Amniotic epithelial cell (primary cell): ENCODE data around the gene AGAP1.

ENCODE experiments used
- DNase-seq: peaks from one replicate; pipeline ENCODE4 v3.0.0-alpha.2; 2010; ENCODE audit warnings: low read depth

The AGAP1 gene

DNA sequence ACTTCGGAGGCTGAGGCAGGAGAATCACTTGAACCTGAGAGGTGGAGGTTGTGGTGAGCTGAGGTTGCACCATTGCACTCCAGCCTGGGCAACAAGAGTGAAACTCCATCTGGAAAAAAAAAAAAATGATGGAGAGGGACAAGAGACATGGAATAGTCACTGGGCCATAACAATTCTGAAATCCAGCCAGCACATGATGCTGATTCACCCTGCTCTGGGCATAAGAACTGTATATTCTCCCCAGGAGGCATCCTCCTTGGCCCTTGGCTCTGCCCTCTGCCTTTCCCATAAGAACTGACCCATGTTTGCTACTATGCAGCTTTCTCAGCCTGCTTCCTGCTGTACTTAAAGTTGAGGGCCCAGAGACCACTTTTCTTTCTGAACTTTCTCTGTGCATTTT, 376.7 kb downstream of the AGAP1 start:
- DNase-seq, result no peak

- no peak for DNase-seq
These were observed 382.3 kb downstream of the AGAP1 start for GRCh38 chr2:235876099-235876679.

GRCh38 chr2:235877275-235877802, 383.5 kb downstream of the AGAP1 start:
- no peak for DNase-seq

- DNase-seq, result no peak
These were observed 385.3 kb downstream of the AGAP1 start for GRCh38 chr2:235879116-235879515.

DNA sequence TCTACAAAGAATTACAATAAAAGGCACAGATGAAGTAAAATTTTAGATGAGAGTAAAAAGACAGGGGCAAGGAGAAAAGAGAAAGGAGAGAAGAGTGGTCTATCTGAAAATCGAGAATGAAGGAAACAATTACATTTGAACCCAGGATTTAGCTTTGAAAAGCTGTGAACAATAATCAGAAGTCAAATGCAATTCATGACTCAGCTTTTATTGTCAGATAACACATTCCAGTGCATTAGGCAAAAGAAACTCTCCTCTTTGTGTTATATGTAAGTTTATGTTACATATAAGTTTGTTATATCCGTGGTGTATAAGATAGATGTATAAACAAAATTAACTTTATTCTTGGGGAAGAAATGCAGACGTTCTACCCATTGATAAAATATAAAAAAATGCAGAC, 389.8 kb downstream of the AGAP1 start:
- no peak for DNase-seq

DNA sequence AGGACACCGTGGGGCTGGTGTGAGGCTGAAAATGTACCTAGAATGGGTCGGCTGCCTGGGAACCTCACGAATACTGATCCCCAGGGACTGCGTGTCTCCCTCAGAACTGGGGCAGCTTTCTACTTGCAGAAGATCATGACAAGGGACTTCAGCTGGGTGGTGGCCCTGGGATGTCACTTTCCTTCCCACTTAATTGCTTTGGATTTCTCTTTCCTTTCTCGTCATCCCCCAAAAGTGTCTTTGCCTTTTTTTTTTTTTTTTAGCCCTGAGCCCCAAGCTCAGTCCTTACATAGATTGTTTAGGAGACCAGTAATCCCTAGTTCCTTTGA, 395.4 kb downstream of the AGAP1 start:
- DNase-seq, result no peak

- DNase-seq, result no peak
These were observed 399.4 kb downstream of the AGAP1 start for GRCh38 chr2:235893129-235893698.

- no peak for DNase-seq
These were observed 401.0 kb downstream of the AGAP1 start for GRCh38 chr2:235894839-235895238.

- DNase-seq, result no peak
These were observed 402.2 kb downstream of the AGAP1 start for GRCh38 chr2:235896061-235896460.

DNA sequence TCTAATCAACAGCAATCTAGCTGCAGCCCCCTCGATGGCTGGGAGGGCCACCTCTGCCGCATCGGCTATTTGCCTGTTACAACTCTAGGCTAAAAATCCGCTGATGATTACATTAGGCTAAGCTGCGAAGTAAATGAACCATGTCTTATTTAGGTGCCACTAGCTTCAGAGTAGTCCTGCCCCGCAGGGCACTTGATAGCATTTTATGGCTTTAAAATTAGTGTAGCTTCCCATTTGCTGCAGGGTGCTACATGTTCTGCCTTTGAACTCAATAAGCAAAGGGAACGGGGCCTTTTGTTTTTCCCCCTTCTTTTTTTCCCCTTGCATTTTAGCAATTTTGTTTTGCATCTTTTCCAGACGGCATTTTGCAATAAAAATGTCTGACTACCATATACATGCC, 404.1 kb downstream of the AGAP1 start:
- no peak for DNase-seq

DNA sequence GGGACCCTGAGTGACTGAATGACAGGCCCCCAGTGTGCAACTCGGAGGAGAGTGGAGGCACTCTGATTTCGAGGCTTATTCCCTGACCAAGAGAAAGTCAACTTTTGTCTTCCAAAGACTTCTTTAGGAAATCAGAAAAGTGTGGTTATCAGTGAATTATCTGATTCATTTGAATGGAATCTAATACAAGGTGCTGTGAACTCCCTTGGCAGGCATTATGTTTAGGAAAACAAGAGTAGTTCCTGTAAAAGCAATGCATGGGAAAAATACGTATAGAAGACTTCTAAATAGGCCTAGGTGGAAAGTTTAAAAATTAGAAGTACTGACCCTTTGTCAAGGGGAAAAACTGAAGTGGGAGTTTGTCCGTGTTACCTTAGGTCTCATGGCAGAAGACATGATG, 404.9 kb downstream of the AGAP1 start:
- no peak for DNase-seq

DNA sequence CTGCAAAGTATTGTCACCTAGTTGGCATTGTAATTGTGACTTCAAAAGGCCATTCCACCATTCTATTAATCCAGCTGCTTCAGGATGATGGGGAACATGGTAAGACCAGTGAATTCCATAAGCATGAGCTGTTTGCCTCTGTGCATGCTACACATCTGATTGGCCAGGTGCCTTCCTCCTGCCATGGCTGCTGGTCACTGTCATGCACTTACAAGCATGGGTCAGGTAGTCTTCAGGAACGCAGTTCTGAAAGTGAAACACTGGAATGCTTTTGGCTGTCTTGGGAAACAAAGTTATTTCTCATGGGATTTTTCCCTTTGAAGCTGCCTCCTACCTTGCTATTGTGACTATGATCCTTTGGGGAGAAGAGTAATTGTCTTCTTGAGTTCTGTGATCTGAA, 406.8 kb downstream of the AGAP1 start:
- no peak for DNase-seq

GRCh38 chr2:235901243-235901642, 407.4 kb downstream of the AGAP1 start:
- no peak for DNase-seq

DNA sequence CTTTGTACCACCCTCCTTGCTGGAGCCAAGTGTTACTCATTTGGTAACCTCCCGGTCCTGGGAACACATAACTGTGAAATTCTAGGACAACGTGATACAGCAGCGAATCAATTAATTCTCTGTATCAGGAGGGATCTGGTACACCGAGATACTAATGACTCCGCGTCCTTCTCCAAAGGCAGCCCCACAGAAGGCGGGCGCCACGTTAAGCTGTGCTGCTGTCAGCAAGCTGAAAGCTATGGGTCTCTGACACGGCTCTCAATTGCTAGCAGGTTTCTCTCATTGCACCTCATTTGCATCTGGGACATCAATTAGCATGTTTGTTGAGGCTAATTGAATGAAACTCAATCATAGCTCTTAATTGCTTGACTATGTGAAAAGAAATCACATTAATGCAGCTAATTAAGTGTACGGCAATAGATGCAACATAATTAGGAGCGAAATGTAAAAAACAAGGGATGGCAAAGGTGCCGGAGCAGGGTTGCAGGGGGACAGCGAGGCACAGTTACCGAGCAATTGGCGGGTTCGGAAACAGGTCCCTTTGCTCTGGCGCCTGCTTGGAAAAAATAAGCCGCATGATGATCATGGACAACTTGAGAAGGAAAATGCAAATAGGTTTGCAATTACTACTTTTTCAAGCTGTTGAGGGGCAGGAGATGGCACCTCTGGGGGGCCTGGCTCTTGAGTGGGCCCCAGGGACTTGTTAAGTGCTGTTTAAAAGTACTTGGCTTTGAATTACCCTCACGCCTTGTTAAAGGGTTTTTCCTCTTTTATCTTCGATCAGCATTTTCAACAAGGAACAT, 410.1 kb downstream of the AGAP1 start:
- no peak for DNase-seq

- no peak for DNase-seq
These were observed 410.7 kb downstream of the AGAP1 start for GRCh38 chr2:235904585-235904931.

GRCh38 chr2:235908826-235909225, 415.0 kb downstream of the AGAP1 start:
- no peak for DNase-seq

DNA sequence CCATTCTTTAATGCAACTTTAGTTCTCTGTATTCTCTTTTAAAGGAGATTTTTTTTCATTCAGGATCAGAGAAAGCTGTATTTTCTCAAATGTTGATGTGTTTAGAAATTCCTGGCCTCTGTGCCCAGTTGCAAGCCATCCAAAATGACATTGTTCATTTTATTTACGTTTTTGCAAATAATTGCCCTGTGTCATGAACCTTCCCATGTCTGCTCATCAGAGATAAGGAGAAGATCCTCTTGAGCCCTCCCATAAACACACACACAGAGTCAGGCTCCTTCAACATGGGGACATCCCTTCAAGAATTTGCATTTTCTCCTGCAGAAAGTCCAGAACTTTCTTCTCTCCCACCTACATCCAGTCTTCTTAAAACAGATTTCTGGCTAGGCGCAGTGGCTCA, 415.5 kb downstream of the AGAP1 start:
- DNase-seq, result no peak

DNA sequence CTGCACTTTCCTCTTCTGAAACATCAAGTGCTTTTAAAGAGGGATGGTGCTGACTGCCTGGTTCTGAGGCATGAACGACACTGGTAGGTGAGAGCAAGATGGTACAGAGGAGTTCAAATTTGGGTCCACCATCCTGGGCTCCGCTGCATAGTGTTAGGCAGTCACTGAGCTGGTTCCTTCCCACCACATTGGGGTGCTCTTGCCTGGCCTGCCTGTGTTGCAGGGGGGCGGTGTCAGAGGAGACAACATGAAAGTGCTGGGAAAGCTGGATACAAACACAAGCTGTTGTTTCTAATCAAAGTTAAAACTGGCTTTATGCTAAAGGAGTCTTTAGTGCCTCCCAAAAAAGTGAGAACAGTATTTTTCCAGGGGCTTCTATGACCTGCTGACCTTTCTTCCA, 416.2 kb downstream of the AGAP1 start:
- DNase-seq, result no peak

GRCh38 chr2:235911125-235911524, 417.3 kb downstream of the AGAP1 start:
- no peak for DNase-seq

DNA sequence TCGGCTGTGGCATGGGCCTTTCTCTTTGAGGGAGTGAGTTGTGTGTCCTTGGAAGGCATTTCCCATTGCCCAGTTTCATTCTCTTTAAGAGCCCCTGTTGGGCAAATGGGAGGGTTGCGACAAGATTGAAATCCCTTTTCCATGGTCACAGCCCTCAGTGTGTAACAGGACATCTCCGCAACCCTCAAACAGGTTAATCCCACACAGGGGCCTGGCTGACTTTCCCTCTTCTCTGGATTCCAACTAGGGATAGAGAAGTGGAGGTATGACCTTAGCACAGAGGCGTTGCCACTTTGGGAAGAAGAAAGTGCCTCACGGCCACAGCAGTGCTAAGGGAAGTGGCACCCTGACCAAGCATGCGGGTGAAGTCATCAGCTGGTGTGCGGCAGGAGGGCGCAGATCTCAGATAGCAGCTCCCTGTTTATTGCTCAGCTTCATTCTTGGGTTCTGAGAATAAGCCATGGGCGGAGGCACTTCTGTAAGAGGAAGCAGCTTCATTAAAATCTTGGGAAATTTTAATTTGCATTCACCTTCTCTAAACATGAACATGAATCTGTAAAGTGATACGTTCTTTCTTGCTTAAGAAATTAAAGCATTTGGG, 417.9 kb downstream of the AGAP1 start:
- DNase-seq, result no peak

GRCh38 chr2:235914756-235915155, 420.9 kb downstream of the AGAP1 start:
- no peak for DNase-seq

- no peak for DNase-seq
These were observed 423.7 kb downstream of the AGAP1 start for GRCh38 chr2:235917506-235917905.

DNA sequence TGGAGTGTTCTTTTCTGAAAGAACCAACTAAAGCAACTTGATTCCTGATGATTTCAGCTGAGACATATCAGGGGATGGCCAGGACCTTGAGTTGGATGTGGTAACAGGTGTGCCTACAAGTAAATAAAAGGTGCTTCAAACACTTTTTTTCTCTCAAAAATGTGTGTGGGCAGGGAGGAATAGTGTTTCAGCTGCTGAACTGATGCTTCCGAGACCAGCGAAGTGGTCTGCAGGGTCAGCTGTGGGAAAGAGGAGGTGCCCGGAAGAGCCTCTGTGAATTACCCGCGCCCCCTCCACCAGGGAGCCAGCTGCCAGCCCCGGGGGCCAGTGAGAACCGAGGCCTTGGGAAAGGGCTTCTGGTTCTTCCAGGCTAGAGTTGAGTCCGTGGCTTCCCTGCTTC, 425.0 kb downstream of the AGAP1 start:
- DNase-seq, result no peak
